IMR-90 (cell line): ENCODE results near the gene TBRG4. TPM values are rescaled to one million over a fixed set of nuclear protein-coding genes. Genes with fewer than 3 reads are reported as not detected.

Source experiments
- ATAC-seq: fragments of 200-7000 bp; cut with Tn5 transposase; 2 replicates; pipeline ENCODE4 v1.9.1; 2020; ENCODE audit warnings: low read depth, mild to moderate bottlenecking, moderate library complexity
- BruUV-seq: library from RNA; stranded (reverse); fragments of 400-500 nt; replicated peaks from 2 replicates; lab custom pipeline; 2021; lab: Mats Ljungman, UMichigan
- CTCF ChIA-PET: fragments of 300-600 bp; formaldehyde crosslinking; extraction: SDS; loops from one replicate; lab custom pipeline; 2021; ENCODE audit warnings: antibody characterized with exemption; lab: Yijun Ruan, JAX
- POLR2A ChIA-PET: fragments of 300-600 bp; sonication (Branson Sonifier 250); formaldehyde crosslinking; loops from one replicate; lab custom pipeline; 2022; ENCODE audit warnings: antibody characterized with exemption; ENCODE audit not compliant: unreplicated experiment; lab: Charles Lee
- DNase-seq: peaks from one replicate; pipeline ENCODE4 v3.0.0; 2013
- H2AFZ ChIP-seq: replicated peaks from 2 replicates; pipeline ENCODE3; 2013; ENCODE audit warnings: low read length, mild to moderate bottlenecking; ENCODE audit not compliant: poor library complexity
- H2AK5ac ChIP-seq: 2 replicates; pipeline ENCODE4 v1.6.1; 2013; ENCODE audit warnings: low read depth, low read length, inconsistent platforms
- H2AK9ac ChIP-seq: replicated peaks from 2 replicates; pipeline ENCODE3; 2013; ENCODE audit warnings: mild to moderate bottlenecking, low read depth, low read length, moderate library complexity; ENCODE audit not compliant: poor library complexity
- H2BK120ac ChIP-seq: 2 replicates; pipeline ENCODE4 v1.6.1; 2013; ENCODE audit warnings: low read depth, low read length, inconsistent platforms
- H2BK15ac ChIP-seq: 3 replicates; pipeline ENCODE4 v1.6.1; 2013; ENCODE audit warnings: low read depth, low read length, inconsistent platforms
- H2BK20ac ChIP-seq: 2 replicates; pipeline ENCODE4 v1.6.1; 2013; ENCODE audit warnings: low read depth, mild to moderate bottlenecking, inconsistent platforms, low read length, moderate library complexity
- H2BK5ac ChIP-seq: 2 replicates; pipeline ENCODE4 v1.6.1; 2013; ENCODE audit warnings: mild to moderate bottlenecking, low read depth, low read length, inconsistent platforms; ENCODE audit not compliant: poor library complexity, severe bottlenecking
- H3K14ac ChIP-seq: replicated peaks from 2 replicates; pipeline ENCODE4 v1.6.1; 2013; ENCODE audit warnings: low read depth, low read length, inconsistent platforms
- H3K18ac ChIP-seq: 2 replicates; pipeline ENCODE4 v1.6.1; 2013; ENCODE audit warnings: low read depth, low read length, control low read depth
- H3K23ac ChIP-seq: 2 replicates; pipeline ENCODE4 v1.6.1; 2013; ENCODE audit warnings: low read depth, low read length, inconsistent platforms
- H3K27ac ChIP-seq: 2 replicates; pipeline ENCODE4 v1.5.1; 2013; ENCODE audit warnings: mild to moderate bottlenecking, control low read depth, low read length; ENCODE audit not compliant: insufficient read depth
- H3K27me3 ChIP-seq: 2 replicates; pipeline ENCODE4 v1.6.1; 2013; ENCODE audit warnings: low read length; ENCODE audit not compliant: control insufficient read depth, insufficient read depth
- H3K36me3 ChIP-seq: 2 replicates; pipeline ENCODE4 v1.6.1; 2013; ENCODE audit warnings: low read length, mixed read lengths; ENCODE audit not compliant: control insufficient read depth, insufficient read depth
- H3K4ac ChIP-seq: 2 replicates; pipeline ENCODE4 v1.6.1; 2013; ENCODE audit warnings: low read depth, low read length, inconsistent platforms
- H3K4me1 ChIP-seq: 2 replicates; pipeline ENCODE4 v1.6.1; 2013; ENCODE audit warnings: low read length, mixed read lengths; ENCODE audit not compliant: control insufficient read depth, insufficient read depth
- H3K4me2 ChIP-seq: 2 replicates; pipeline ENCODE4 v1.6.1; 2013; ENCODE audit warnings: low read depth, mild to moderate bottlenecking, control low read depth, low read length, moderate library complexity
- H3K4me3 ChIP-seq: 2 replicates; pipeline ENCODE4 v1.5.1; 2013; ENCODE audit warnings: low read depth, mild to moderate bottlenecking, control low read depth, low read length, moderate library complexity; ENCODE audit not compliant: insufficient read depth
- H3K56ac ChIP-seq: 2 replicates; pipeline ENCODE4 v1.6.1; 2013; ENCODE audit warnings: low read length, inconsistent platforms; ENCODE audit not compliant: insufficient read depth; ENCODE audit errors: extremely low read depth
- H3K79me1 ChIP-seq, 2 experiments: 2 replicates each; pipeline ENCODE4 v1.6.1; 2013; ENCODE audit warnings: low read length in 2 of 2, inconsistent platforms in 1 of 2, low read depth in 1 of 2
- H3K9ac ChIP-seq: 2 replicates; pipeline ENCODE4 v1.6.1; 2013; ENCODE audit warnings: low read depth, low read length, control low read depth
- H3K9me1 ChIP-seq: 2 replicates; pipeline ENCODE4 v1.6.1; 2013; ENCODE audit warnings: low read length, inconsistent platforms; ENCODE audit not compliant: insufficient read depth
- H3K9me3 ChIP-seq: 2 replicates; pipeline ENCODE4 v1.6.1; 2013; ENCODE audit warnings: low read length; ENCODE audit not compliant: control insufficient read depth, insufficient read depth
- H4K20me1 ChIP-seq: 2 replicates; pipeline ENCODE4 v1.6.1; 2013; ENCODE audit warnings: low read length, inconsistent platforms; ENCODE audit not compliant: insufficient read depth
- H4K5ac ChIP-seq: 2 replicates; pipeline ENCODE4 v1.6.1; 2013; ENCODE audit warnings: mild to moderate bottlenecking, low read depth, low read length, control low read depth
- H4K8ac ChIP-seq, 2 experiments: 2 replicates each; pipeline ENCODE4 v1.6.1; 2013; ENCODE audit warnings: low read depth in 2 of 2, low read length in 2 of 2, control low read depth in 1 of 2, inconsistent platforms in 1 of 2
- H4K91ac ChIP-seq: 2 replicates; pipeline ENCODE4 v1.6.1; 2013; ENCODE audit warnings: low read depth, low read length, inconsistent platforms; ENCODE audit not compliant: insufficient read depth
- MAZ ChIP-seq: IDR thresholded peaks from 2 replicates; pipeline ENCODE4 v1.6.1; 2012; ENCODE audit warnings: low read depth, mild to moderate bottlenecking, low read length, improper control_type of control experiment, moderate library complexity, borderline replicate concordance
- RAD21 ChIP-seq: IDR thresholded peaks from 2 replicates; pipeline ENCODE4 v1.6.1; 2012; ENCODE audit warnings: low read length, improper control_type of control experiment
- WGBS, 2 experiments: methylation state at CpG; one replicate each; pipeline versions ENCODE4 v1.1.5 to v1.1.7; 2013; ENCODE audit warnings: missing lambda C conversion rate in 2 of 2; ENCODE audit not compliant: insufficient read length in 1 of 2; ENCODE audit errors: extremely low coverage in 2 of 2; 5-methylcytosine and 5-hydroxymethylcytosine counted together
- dilution Hi-C: fragments of 300-500 bp; cut with HindIII; formaldehyde crosslinking; loops from one replicate; pipeline ENCODE4 v1.14.3; 2018; ENCODE audit warnings: low sequenced_read_pairs; ENCODE audit not compliant: unreplicated experiment
- in situ Hi-C: fragments of 300-500 bp; cut with MboI; formaldehyde crosslinking; loops from 3 replicates; pipeline ENCODE4 v1.14.3; 2019; ENCODE audit warnings: low sequenced_read_pairs, inconsistent platforms, mixed read lengths
- intact Hi-C: fragments of 100-400 bp; cut with micrococcal nuclease; formaldehyde crosslinking; loops from 2 replicates; pipeline ENCODE4 v1.10.0; 2022
- polyA plus RNA-seq, 3 experiments: library from polyadenylated mRNA; depleted of rRNA; stranded (reverse); fragments of >200 nt; gene quantifications; 2 replicates each; pipeline ENCODE4 v1.2.3, GENCODE V29; 2012; ENCODE audit warnings: low replicate concordance in 1 of 3
- total RNA-seq: library from RNA; depleted of rRNA; stranded (reverse); fragments of >200 nt; gene quantifications from 2 replicates; pipeline ENCODE4 v1.2.3, GENCODE V29; 2012

TBRG4 gene
- total and polyA plus RNA-seq, 2 of the 4 experiments (the other 2 are of a cell fraction) = 71.6 to 77.6 TPM

- dilution Hi-C loops (no loop called here), intact Hi-C loops (no loop called here), in situ Hi-C loops (no loop called here)
- no peak within 1 kb of the TSS for H2BK20ac ChIP-seq
- no peak within 1 kb of the TSS for H3K18ac ChIP-seq
- H3K4ac ChIP-seq = peak within 1 kb of the TSS; percentile 35; the same call in 1 of the 2 replicates
- peaks cover 7% of the 10 kb centered on the region; the same call in 1 of the 2 replicates for H3K36me3 ChIP-seq
- no peaks in the 10 kb centered on the region for H4K20me1 ChIP-seq
- peak within 1 kb of the TSS; percentile 95 for H2AFZ ChIP-seq
- H4K8ac ChIP-seq = peak within 1 kb of the TSS; percentile 54 to 62; a peak in 3 of 4 replicates
- TF ChIP-seq RAD21 (no peak), MAZ (peak; percentile 88)
- peak within 1 kb of the TSS; percentile 26; the same call in 1 of the 2 replicates for H4K5ac ChIP-seq
- H2BK5ac ChIP-seq = no peak within 1 kb of the TSS
- peaks cover 0 to 8% of the 10 kb centered on the region in 2 experiments; a peak in 1 of 4 replicates for H3K79me1 ChIP-seq
- CTCF ChIA-PET = no interaction called here
- peak within 1 kb of the TSS; percentile 8; the same call in 1 of the 2 replicates for H2BK120ac ChIP-seq
- peak within 1 kb of the TSS; percentile 38; the same call in 1 of the 3 replicates for H2BK15ac ChIP-seq
- peaks cover 4% of the 10 kb centered on the region; the same call in 1 of the 2 replicates for H3K4me1 ChIP-seq
- BruUV-seq = no TSS peak
- POLR2A ChIA-PET = no interaction called here
- no peak within 1 kb of the TSS for H3K27ac ChIP-seq
- H3K14ac ChIP-seq = no peak within 1 kb of the TSS; the same call in 1 of the 2 replicates
- H3K9ac ChIP-seq = peak within 1 kb of the TSS; percentile 40
- 0% methylated on average over 5 of the region's 50 CpGs; no CpG with 5 or more reads in 1 of the 2 experiments for whole genome bisulfite sequencing, 2 experiments
- H3K4me3 ChIP-seq = peak within 1 kb of the TSS; percentile 62
- peak within 1 kb of the TSS; percentile 94 for H2AK9ac ChIP-seq
- peak within 1 kb of the TSS; percentile 82 for H2AK5ac ChIP-seq
- no peak within 1 kb of the TSS; the same call in 1 of the 2 replicates for H4K91ac ChIP-seq
- no peaks in the 10 kb centered on the region for H3K9me3 ChIP-seq
- H3K9me1 ChIP-seq = peaks cover 4% of the 10 kb centered on the region; the same call in 1 of the 2 replicates
- DNase-seq (peak; percentile 18), ATAC-seq (peak; percentile 84)
- H3K27me3 ChIP-seq = no peaks in the 10 kb centered on the region
- no peak within 1 kb of the TSS for H3K56ac ChIP-seq
- no peak within 1 kb of the TSS for H3K23ac ChIP-seq
- H3K4me2 ChIP-seq = peak within 1 kb of the TSS; percentile 83
These were observed 22.6 kb downstream of the TBRG4 start, which contains the start of gene NACAD for GRCh38 chr7:45088821-45089340. TSS of gene NACAD (minus strand) at chr7:45088969. CDS start at chr7:45088894, 75 bp downstream.
